Caco-2 (cell line): ENCODE measurements around the gene MINAR1. TPM values are rescaled to one million over a fixed set of nuclear protein-coding genes. Genes with fewer than 3 reads are reported as not detected.

Experiments
- BruUV-seq: library from RNA; stranded (reverse); fragments of 400-500 nt; replicated peaks from 2 replicates; lab custom pipeline; 2021; lab: Mats Ljungman, UMichigan
- CTCF ChIA-PET: fragments of 300-600 bp; sonication (Branson Sonifier 250); formaldehyde crosslinking; loops from one replicate; lab custom pipeline; 2022; ENCODE audit warnings: antibody characterized with exemption; lab: Charles Lee
- POLR2A ChIA-PET: fragments of 300-600 bp; sonication (Branson Sonifier 250); formaldehyde crosslinking; loops from one replicate; lab custom pipeline; 2022; ENCODE audit warnings: antibody characterized with exemption; lab: Charles Lee
- DNase-seq, 2 experiments: peaks; one replicate each; pipeline versions ENCODE4 v3.0.0 to v3.0.0-alpha.2; 2020 to 2022
- H3K27me3 ChIP-seq: replicated peaks from 2 replicates; pipeline ENCODE4 v1.6.0; 2011; ENCODE audit warnings: low read length; ENCODE audit not compliant: control insufficient read depth, insufficient read depth
- H3K36me3 ChIP-seq: 2 replicates; pipeline ENCODE4 v1.5.1; 2011; ENCODE audit warnings: low read length; ENCODE audit not compliant: control insufficient read depth, insufficient read depth
- H3K4me1 ChIP-seq: fragments of 250-450 bp; sonication (Bioruptor Pico); 2 replicates; pipeline ENCODE4 v1.5.1; 2020; ENCODE audit warnings: mild to moderate bottlenecking
- H3K4me3 ChIP-seq: 2 replicates; pipeline ENCODE4 v1.5.1; 2011; ENCODE audit warnings: low read depth, mild to moderate bottlenecking, control low read depth, low read length
- H3K9me3 ChIP-seq: fragments of 250-450 bp; sonication (Bioruptor Pico); 2 replicates; pipeline ENCODE4 v1.5.1; 2020; ENCODE audit warnings: mild to moderate bottlenecking, moderate library complexity
- H3K27ac Mint-ChIP-seq: one replicate; pipeline ENCODE4 v1.8.0; 2022; ENCODE audit warnings: mixed read lengths; ENCODE audit not compliant: unreplicated experiment
- H3K27me3 Mint-ChIP-seq: one replicate; pipeline ENCODE4 v1.8.0; 2022; ENCODE audit warnings: mixed read lengths; ENCODE audit not compliant: insufficient read depth, unreplicated experiment
- H3K36me3 Mint-ChIP-seq: one replicate; pipeline ENCODE4 v1.8.0; 2022; ENCODE audit warnings: mild to moderate bottlenecking, mixed read lengths; ENCODE audit not compliant: insufficient read depth, unreplicated experiment
- H3K4me1 Mint-ChIP-seq: one replicate; pipeline ENCODE4 v1.8.0; 2022; ENCODE audit warnings: low read depth, mixed read lengths; ENCODE audit not compliant: unreplicated experiment
- H3K4me3 Mint-ChIP-seq: one replicate; pipeline ENCODE4 v1.8.0; 2022; ENCODE audit warnings: mild to moderate bottlenecking, moderate library complexity, mixed read lengths; ENCODE audit not compliant: unreplicated experiment
- H3K9me3 Mint-ChIP-seq: one replicate; pipeline ENCODE4 v1.8.0; 2022; ENCODE audit warnings: mixed read lengths; ENCODE audit not compliant: unreplicated experiment
- intact Hi-C: fragments of 100-400 bp; cut with micrococcal nuclease; formaldehyde crosslinking; loops from one replicate; pipeline ENCODE4 v1.10.0; 2022; ENCODE audit not compliant: unreplicated experiment
- total RNA-seq: library from RNA; stranded (reverse); gene quantifications from 2 replicates; pipeline ENCODE4 v1.2.3, GENCODE V29; 2022
- TF ChIP-seq, protein P1 (sequence below), 2 experiments: fragments of 200-600 bp in 1 of 2; IDR thresholded peaks; 1 replicate in 1 of 2; 2 replicates in 1 of 2; pipeline versions ENCODE4 v1.5.1 to v1.8.0; 2011 to 2022; ENCODE audit warnings: antibody characterized with exemption in 1 of 2, control low read depth in 1 of 2, inconsistent platforms in 1 of 2, low read depth in 1 of 2, low read length in 1 of 2, mild to moderate bottlenecking in 1 of 2, moderate library complexity in 1 of 2; ENCODE audit not compliant: insufficient read depth in 1 of 2, severe bottlenecking in 1 of 2, unreplicated experiment in 1 of 2

The MINAR1 gene
- total RNA-seq, 1 experiment from 2014 or later: 0.34 TPM

DNA sequence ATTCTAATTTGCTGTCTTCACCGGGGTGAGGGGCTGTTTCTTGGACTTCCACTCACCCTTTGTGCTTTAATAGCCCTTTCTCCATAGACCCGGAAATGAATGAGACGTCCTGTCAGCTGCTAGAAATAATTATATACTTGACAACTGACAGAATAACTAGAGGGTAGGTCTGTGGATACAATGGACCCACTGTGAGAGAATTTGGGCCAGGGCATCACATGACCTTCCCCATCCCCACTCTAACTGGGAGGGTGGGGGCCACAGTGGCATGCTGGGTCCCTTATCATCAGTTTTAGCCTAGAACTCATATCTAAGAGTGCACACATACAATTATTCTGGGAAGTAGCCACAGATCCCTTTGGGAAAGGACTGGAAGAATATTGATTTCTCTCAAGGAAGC lies 25.9 kb upstream of the MINAR1 start:
- H3K9me3 Mint-ChIP-seq: no peaks in the 10 kb centered on the region

GRCh38 chr15:79408041-79408440 lies 24.1 kb upstream of the MINAR1 start:
- TF ChIP-seq, protein P1, sequence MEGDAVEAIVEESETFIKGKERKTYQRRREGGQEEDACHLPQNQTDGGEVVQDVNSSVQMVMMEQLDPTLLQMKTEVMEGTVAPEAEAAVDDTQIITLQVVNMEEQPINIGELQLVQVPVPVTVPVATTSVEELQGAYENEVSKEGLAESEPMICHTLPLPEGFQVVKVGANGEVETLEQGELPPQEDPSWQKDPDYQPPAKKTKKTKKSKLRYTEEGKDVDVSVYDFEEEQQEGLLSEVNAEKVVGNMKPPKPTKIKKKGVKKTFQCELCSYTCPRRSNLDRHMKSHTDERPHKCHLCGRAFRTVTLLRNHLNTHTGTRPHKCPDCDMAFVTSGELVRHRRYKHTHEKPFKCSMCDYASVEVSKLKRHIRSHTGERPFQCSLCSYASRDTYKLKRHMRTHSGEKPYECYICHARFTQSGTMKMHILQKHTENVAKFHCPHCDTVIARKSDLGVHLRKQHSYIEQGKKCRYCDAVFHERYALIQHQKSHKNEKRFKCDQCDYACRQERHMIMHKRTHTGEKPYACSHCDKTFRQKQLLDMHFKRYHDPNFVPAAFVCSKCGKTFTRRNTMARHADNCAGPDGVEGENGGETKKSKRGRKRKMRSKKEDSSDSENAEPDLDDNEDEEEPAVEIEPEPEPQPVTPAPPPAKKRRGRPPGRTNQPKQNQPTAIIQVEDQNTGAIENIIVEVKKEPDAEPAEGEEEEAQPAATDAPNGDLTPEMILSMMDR (IDR thresholded peaks at IDR 0.05; ENCODE audit: insufficient read depth in 1 of 2, low read depth in 1 of 2, low read length in 1 of 2, severe bottlenecking in 1 of 2, unreplicated experiment in 1 of 2): no peak
- no TSS peak for BruUV-seq
- H3K27ac Mint-ChIP-seq: no peak overlapping the region
- H3K4me3 Mint-ChIP-seq: no peak overlapping the region
- intact Hi-C loops: no loop called here
- Histone ChIP-seq H3K27me3 (no peaks in the 10 kb centered on the region), H3K9me3 (no peaks in the 10 kb centered on the region), H3K36me3 (no peaks in the 10 kb centered on the region), H3K4me3 (no peak overlapping the region), H3K4me1 (no peaks in the 10 kb centered on the region)
- POLR2A ChIA-PET: no interaction called here
- H3K36me3 Mint-ChIP-seq: no peaks in the 10 kb centered on the region
- no peaks in the 10 kb centered on the region for H3K9me3 Mint-ChIP-seq
- H3K27me3 Mint-ChIP-seq: peaks cover 2% of the 10 kb centered on the region
- H3K4me1 Mint-ChIP-seq: no peaks in the 10 kb centered on the region
- no peak for DNase-seq
- CTCF ChIA-PET: no interaction called here

More for the DNA sequence above, 25.9 kb upstream of the MINAR1 start:
- no TSS peak for BruUV-seq
- H3K4me3 Mint-ChIP-seq: no peak overlapping the region
- Histone ChIP-seq H3K9me3 (no peaks in the 10 kb centered on the region), H3K4me3 (no peak overlapping the region), H3K4me1 (no peaks in the 10 kb centered on the region), H3K36me3 (no peaks in the 10 kb centered on the region), H3K27me3 (no peaks in the 10 kb centered on the region)
- no peaks in the 10 kb centered on the region for H3K4me1 Mint-ChIP-seq
- ChIA-PET CTCF (no interaction called here), POLR2A (no interaction called here)
- no peaks in the 10 kb centered on the region for H3K36me3 Mint-ChIP-seq
- intact Hi-C loops: no loop called here
- H3K27ac Mint-ChIP-seq: no peak overlapping the region
- peaks cover 9% of the 10 kb centered on the region for H3K27me3 Mint-ChIP-seq
- no peak for DNase-seq
- TF ChIP-seq, protein P1 (IDR thresholded peaks at IDR 0.05; ENCODE audit: insufficient read depth in 1 of 2, low read depth in 1 of 2, low read length in 1 of 2, severe bottlenecking in 1 of 2, unreplicated experiment in 1 of 2): no peak

DNA sequence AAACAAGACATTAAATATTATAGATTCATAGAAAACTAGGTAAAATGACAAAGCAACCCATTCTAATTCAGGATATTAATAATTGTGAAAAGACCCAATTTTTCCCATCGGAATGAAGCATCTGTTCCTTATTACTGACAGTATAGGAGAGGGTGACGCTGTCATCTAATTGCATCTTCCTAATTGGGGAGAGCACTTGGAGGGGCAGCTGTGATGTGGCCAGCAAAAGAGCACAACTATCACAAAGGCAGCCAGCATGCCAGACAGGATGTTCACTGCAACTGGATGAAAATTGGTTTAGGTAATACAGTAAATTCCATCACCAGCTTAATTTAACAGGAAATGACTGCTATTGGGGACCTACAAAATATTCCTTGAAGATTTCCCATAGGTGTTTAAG lies 21.9 kb upstream of the MINAR1 start:
- intact Hi-C loops: no loop called here
- no TSS peak for BruUV-seq
- no peaks in the 10 kb centered on the region for H3K9me3 ChIP-seq
- TF ChIP-seq, protein P1 (IDR thresholded peaks at IDR 0.05; ENCODE audit: insufficient read depth in 1 of 2, low read depth in 1 of 2, low read length in 1 of 2, severe bottlenecking in 1 of 2, unreplicated experiment in 1 of 2): no peak
- H3K4me1 ChIP-seq: no peaks in the 10 kb centered on the region
- ChIA-PET CTCF (no interaction called here), POLR2A (no interaction called here)
- no peak overlapping the region for H3K27ac Mint-ChIP-seq
- H3K27me3 ChIP-seq: no peaks in the 10 kb centered on the region
- no peaks in the 10 kb centered on the region for H3K4me1 Mint-ChIP-seq
- DNase-seq: no peak
- H3K36me3 ChIP-seq: no peaks in the 10 kb centered on the region
- H3K27me3 Mint-ChIP-seq: peaks cover 2% of the 10 kb centered on the region
- no peaks in the 10 kb centered on the region for H3K36me3 Mint-ChIP-seq
- H3K4me3 Mint-ChIP-seq: no peak overlapping the region
- no peaks in the 10 kb centered on the region for H3K9me3 Mint-ChIP-seq
- no peak overlapping the region for H3K4me3 ChIP-seq
